Epithelial cell of esophagus (primary cell): ENCODE measurements around the gene PTGR3.

Experiments used
- DNase-seq: peaks from one replicate; pipeline ENCODE4 v3.0.0; 2010; ENCODE audit warnings: low read depth
- H3K4me3 ChIP-seq: 2 replicates; pipeline ENCODE4 v1.5.1; 2011; ENCODE audit warnings: mild to moderate bottlenecking, low read length, control low read depth
- CTCF ChIP-seq: IDR thresholded peaks from 2 replicates; pipeline ENCODE4 v1.5.1; 2011; ENCODE audit warnings: low read depth, mild to moderate bottlenecking, low read length, control low read depth, inconsistent platforms; ENCODE audit not compliant: insufficient read depth; ENCODE audit errors: missing control alignments

PTGR3 gene

GRCh38 chr18:75170916-75171315 is 38.0 kb downstream of the PTGR3 start:
- TF ChIP-seq CTCF = no peak
- H3K4me3 ChIP-seq = no peak overlapping the region
- no peak for DNase-seq

GRCh38 chr18:75170022-75170789 is 38.7 kb downstream of the PTGR3 start:
- no peak for DNase-seq
- TF ChIP-seq CTCF = no peak
- no peak overlapping the region for H3K4me3 ChIP-seq

- no peak for TF ChIP-seq CTCF
- H3K4me3 ChIP-seq = no peak overlapping the region
- no peak for DNase-seq
Measured at GRCh38 chr18:75169411-75169810, 39.5 kb downstream of the PTGR3 start.

- TF ChIP-seq CTCF = no peak
Measured at GRCh38 chr18:75168619-75169018, 40.3 kb downstream of the PTGR3 start.

GRCh38 chr18:75167759-75168618 is 41.0 kb downstream of the PTGR3 start:
- no peak for TF ChIP-seq CTCF
- H3K4me3 ChIP-seq = no peak overlapping the region
- no peak for DNase-seq

More at GRCh38 chr18:75168619-75169018, 40.3 kb downstream of the PTGR3 start:
- DNase-seq = no peak
- H3K4me3 ChIP-seq = no peak overlapping the region

- no peak overlapping the region for H3K4me3 ChIP-seq
- TF ChIP-seq CTCF = no peak
- no peak for DNase-seq
Measured at GRCh38 chr18:75167137-75167536, 41.8 kb downstream of the PTGR3 start.
